ENCODE results near the gene SORCS1.

GRCh38 chr10:106660550-106660949 lies 504.0 kb downstream of the SORCS1 start:
- TF ChIP-seq EZH2 (optimal IDR thresholded peaks at IDR 0.05; ENCODE audit: low read depth, low read length) (no peak), CTCF (IDR thresholded peaks at IDR 0.05; ENCODE audit: low read length) (no peak), EZH2phosphoT487 (IDR thresholded peaks at IDR 0.05; ENCODE audit: low read length) (no peak)
